GM21447 (cell line): ENCODE measurements around the gene ENTPD1.
"Not testable (repeated sequence)": the region's sequence is repeated elsewhere in the genome, so short reads cannot be mapped to it uniquely, and the experiment has no call there.

Experiments used
- ATAC-seq: cut with Tn5 transposase; IDR thresholded peaks from one replicate; pipeline ENCODE4 v1.9.1; 2021; ENCODE audit not compliant: unreplicated experiment

ENTPD1 gene

DNA sequence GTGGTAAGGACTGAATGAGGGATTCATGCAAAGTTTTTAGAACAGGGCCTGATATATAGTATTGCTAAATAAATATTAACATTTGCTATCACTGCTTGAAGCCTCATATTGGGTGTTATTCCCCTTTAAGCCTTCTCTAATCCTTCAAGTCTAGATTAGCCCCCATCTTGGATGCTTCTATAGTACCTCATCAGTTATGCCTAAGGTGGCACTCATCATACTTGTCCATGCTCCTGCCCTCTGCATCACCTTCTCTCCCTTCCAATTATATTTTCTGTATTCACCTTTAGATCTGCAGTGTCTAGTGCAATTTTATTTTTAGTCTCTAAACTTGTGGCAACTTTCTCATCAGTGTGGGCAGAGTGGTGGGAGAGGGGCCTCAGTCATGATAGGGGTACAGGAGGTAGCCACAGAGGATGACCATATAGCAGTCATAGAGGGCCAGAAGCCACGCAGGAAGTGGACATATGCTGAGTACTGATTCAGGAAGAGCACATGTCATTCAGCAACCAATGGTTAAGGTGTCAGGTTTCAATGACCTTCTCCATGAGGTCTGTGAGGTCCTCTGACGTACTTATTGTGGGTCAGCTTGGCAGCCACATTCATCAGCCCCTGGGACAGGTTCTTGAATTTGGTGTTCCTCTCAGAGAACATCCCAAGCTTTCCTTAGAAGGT is 2.5 kb downstream of the ENTPD1 start:
- peak; percentile 49 for ATAC-seq

DNA sequence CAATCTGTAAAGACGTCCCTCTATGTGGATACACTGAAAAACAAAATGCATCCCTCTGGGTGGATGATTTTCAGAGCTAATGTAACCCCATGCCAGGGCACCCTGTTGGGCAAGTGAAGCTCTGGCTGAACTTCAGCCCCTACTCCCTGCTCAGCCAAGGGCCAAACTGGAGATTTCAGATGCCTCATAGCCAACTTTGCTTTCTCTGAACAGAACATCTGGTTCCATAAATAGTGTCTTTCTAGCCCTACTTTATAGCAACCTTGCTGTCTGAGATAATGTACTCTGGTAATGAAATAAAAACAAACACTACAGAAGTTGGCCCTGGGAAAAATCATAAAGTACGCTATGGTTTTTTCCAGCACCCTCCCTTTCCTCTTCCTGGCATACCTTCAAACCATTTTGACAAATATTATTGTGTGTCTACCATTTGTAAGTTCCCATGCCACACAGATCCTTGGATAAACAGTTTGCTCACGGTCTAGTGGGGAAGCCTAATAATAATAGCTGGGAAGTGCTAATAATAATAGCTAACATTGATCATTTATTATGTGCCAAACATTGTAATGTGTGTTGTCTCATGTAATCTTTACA is 3.4 kb downstream of the ENTPD1 start:
- no peak for ATAC-seq

DNA sequence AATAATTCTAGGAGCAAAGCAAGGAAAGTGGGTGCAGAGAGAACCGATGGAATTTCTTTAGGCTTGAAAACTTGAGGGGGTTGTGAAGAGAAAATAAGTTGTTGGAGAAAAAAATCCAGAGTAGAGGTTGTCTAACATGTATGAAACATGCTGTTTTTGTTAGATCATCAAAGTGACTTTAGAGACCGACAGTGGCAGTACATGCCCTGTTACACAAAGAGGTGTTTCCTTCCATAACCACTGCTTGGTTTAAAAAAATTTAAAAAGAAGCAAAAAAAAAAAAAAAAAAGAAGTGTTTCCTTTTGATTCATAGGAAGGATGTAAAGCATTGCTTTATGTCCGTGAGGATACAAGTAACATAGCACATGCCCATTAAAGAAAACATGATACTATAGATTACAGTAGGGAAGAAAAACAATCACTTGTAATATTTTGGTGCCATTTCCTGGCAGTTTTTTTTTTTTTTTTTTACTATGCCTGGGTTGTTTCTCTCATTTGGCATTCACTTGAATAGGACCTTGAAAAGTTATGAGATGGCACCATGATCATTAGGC is 6.1 kb downstream of the ENTPD1 start:
- no peak for ATAC-seq

DNA sequence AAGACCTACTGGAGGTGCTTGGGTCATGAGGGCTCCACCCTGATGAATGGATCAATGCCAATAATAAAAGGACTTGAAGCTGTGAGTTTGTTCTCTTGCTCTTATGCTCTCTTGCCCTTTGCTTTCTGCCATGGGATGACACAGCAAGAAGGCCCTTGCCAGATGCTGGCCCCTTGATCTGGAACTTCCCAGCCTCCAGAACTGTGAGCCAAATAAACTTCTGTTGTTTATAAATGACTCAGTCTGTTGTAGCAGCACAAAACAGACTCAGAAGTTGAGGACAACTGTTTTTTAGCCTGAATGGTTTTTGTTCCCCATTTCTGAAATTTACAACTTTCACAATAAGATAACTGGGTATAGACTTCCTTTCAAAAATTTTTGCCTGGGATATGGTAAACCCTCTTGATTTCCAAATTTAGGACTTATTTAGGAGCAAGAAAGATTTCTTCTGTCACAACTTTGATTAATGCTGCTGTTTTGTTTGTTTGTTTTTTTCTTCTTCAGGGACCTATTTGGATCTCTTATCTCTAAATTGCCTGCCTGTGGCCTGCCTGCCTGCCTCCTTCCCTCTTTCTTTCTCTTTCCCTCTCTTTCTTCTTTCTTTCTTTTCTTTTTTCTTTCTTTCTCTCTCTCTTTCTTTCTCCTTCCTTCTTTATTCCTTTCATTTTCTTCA is 12.1 kb downstream of the ENTPD1 start:
- ATAC-seq = peak; percentile 81

DNA sequence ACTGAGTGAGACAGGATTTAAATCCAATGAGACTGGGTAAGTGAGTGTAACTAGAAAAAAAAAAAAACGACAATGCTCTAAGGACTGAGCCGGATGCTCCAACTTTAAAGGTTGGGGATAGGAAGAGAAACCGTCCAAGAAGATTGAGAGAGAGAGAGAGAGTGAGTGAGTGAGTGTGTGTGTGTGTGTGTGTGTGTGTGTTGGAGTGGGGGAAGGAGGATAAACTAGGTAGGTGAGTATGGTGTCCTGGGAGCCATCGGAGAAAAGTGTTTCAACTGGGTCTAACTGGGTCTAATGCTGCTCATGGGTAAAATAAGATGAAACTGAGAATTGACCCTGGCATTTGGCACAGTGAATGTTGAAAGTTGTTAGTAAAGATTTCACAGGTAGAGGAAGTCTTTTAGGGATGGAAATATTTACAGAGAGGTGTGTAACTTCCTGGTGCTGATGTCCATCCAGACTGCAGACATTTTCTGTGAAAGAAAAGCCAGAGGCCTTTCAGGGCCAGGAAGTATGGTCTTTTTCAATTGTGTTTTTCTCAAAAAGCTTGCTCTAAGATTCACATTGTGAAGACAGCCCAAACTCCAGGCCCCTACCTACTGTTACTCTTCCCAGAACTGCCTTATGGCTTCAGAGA is 14.2 kb downstream of the ENTPD1 start:
- no peak for ATAC-seq

DNA sequence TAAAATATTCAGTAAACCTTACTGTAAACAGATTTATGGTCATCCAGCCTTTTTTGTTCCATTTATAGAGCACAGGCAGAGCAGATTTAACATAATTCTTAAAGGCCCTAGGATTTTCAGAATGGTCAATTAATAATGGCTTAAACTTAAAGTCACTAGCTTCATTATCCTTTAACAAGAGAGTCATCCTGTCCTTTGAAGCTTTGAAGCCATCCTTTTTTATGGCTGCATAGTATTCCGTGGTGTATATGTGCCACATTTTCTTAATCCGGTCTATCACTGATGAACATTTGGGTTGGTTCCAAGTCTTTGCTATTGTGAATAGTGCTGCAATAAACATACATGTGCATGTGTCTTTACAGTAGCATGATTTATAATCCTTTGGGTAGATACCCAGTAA is 17.5 kb downstream of the ENTPD1 start:
- not testable (repeated sequence) for ATAC-seq

DNA sequence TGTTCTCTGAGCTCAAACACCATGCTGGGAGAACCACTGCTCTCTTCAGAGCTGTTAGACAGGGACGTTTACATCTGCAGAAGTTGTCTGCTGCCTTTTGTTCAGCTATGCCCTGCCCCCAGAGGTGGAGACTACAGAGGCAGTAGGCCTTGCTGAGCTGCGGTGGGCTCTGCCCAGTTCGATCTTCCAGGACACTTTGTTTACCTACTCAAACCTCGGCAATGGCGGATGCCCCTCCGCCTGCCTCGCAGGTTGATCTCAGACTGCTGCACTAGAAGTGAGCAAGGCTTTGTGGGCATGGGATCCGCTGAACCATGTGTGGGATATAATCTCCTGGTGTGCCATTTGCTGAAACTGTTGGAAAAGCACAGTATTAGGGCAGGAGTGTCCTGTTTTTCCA is 21.7 kb downstream of the ENTPD1 start:
- ATAC-seq = not testable (repeated sequence)

DNA sequence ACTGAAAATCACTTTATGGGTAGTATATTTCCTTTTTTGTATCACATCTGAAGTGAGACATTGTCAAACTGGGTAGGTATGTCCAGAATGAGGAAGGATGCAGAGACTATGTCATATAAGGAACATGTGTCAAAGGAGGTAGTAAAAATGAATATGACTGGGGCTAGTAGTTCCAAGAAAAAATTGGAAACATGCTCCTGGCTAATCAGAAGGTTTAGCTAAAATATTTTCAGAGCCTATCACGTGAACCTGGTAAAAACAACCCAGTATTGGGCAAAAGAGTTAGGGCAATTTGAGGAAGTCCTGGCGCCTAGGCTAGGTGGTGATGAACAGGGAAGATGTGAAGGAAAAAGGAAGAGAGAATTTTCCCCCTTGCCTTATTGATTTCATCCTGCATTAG is 26.4 kb downstream of the ENTPD1 start:
- ATAC-seq = no peak

DNA sequence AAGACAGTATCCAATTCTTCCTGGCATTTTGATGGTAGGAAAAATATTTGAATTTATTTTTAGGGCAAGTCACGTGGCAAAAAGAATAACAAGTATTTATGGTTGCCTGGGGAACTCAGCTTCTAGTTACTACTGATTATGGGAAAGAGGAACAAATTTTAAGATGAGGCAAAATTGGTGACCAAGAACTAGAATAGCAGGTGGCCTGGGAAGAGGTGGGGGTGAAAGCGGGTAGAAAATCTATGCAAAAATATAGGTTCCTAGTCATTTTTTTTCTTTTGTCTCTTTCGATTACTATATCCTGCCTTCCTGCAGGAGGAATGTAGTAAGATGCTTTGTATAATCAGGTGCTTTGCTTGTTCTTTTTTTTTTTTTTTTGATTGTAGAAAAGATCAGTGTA is 27.8 kb downstream of the ENTPD1 start:
- ATAC-seq = peak; percentile 56

DNA sequence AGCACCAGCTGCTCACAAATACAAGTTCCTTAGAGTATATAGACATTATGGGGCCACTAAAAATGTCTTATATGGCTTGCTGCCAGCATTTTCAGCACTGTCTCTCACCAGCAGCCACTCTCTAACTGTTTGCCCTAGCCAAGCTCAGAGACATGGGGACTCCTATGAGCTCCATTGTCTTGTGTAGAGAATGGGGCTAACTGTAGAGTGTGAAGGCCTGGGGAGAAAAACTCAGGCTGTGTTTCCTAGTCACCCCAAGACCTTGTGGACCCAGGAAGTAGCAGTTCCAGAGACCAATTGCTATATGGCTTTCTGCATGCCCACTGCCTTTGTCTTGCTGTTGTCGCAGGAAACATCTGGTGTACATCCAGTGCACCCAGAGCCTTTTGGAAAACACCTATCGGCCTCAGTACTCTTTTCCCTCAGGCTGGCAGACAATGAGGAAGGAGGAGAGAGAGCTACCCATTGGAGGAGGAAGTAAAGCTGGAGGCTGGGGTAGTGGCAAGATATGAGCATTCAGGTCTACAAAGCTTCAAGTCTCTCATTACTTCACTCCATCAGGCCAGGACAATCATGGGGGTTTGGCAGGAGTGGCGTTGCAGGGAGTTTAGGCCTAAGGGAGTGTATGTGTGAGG is 28.4 kb downstream of the ENTPD1 start:
- peak; percentile 20 for ATAC-seq

DNA sequence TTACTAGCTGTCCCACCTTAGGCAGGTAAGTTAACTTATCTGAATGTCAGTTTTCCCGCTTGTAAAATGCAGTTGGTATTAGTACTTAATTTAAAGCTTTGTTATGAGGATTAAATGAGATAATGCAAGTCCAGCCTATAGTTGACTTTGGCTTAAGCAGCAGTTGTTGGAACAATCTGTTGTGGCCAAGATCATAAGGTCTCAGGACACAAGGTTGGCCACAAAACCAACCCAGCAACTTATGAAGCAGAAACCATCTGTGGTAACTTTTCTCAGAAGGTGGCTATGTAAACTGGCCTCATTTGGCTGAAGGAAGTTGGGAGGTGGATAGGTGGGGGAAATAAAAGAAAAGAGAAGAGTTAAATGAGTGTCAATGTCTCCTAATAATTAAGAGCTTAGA is 29.4 kb downstream of the ENTPD1 start:
- ATAC-seq = peak; percentile 33

DNA sequence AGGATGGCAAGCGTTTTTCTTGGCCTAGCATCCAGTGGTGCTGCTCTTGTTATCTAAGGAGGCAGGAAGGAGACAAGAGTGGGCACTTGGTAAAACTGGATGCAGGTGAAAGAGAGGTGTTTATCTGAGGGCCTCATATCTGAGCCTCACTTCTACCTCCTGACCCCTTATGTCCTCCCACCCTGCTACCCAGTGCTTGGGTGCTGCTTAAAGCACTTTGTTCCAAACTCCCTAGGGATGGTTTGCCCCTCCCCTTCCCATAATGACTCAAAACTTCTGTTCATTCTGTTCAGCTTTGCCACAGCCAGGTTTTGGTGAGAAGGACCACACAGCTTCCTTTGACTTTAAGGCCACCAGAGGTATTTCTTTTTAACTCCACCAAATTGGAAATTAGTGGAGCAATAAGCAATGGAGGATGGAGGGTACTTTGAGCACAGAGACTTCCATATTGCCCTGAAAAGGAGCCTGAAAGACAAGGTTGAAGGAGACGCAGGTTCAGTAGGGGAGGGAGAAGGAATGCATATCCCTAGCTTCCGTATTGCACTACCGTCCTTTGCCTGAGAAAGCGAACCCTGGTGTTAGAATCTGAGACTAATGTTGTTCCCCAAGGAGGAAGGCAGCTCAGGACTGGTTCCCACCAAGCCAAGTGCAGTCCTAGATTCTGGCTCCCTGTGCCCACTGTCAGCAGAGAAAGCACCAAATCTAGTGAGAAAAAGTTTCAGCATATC is 30.1 kb downstream of the ENTPD1 start:
- ATAC-seq = no peak

DNA sequence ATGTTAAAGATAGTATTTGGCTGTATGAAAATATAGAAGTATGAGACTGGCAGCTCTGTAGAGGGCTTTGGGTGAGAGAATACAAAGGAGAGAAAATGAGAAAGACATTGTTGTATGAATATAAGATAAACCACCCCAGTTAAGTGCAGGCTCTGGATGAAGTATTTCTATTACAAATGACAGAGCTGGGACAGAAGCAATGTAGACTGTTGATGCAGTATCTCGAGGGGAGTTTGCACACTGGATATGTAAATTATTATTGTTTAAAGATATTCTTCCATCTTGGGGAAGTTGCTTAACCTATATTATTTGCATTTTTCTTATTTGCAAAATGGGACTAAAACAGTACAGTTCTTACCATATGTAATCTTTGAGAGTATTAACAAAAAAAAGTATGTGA is 31.5 kb downstream of the ENTPD1 start:
- no peak for ATAC-seq

DNA sequence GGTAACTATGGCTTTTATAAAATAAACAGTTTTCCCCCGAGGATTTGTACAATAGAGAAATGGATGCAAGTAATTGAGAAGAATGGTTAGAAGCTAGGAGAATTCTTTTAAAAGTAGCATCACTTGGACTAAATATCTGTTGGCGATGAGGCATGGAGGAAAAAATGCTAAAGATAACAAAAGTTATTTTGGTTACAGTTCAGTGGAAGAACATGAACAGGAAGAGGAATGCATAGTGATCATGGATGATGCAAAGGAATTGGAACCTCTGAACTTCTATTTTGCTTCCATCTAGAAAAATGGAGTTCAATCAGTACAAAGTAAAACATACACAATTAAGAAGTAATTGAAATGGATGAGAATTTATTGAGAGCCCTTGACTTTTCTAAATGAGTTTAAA is 32.9 kb downstream of the ENTPD1 start:
- no peak for ATAC-seq

DNA sequence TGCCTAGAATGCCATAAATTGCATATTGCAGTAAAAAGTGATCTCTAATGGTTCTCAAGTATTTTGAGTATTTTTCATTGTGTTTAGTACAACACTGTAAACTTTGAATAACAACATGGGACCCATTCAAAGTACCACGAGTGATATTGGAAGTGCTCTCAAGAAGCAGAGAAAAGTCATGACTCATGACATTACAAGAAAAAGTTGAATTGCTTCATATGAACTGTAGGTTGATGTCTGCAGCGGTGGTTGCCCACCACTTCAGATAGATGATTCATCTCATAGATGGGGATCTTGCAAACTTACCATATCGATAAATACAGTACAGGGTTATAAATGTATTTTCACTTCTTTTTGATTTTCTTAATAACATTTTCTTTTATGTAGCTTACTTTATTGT is 33.9 kb downstream of the ENTPD1 start:
- ATAC-seq = no peak

DNA sequence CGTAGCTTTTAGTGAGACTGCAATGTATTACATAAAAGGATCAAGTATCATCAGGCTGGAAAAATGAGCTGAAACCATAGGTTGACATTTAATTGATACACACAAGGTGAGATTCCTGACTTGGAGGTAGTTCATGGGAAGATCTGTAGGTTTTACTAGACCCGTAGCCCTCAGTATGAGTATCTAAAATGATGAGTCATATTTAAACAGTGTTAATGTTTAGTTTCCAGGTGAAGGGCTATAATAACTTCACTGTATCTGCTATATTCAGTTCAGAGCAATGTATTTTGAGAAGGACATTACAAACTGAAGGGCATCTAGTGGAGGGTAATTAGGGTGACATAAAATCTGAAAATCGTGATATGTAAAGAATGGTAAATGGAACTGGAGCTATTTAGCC is 35.0 kb downstream of the ENTPD1 start:
- ATAC-seq = no peak

DNA sequence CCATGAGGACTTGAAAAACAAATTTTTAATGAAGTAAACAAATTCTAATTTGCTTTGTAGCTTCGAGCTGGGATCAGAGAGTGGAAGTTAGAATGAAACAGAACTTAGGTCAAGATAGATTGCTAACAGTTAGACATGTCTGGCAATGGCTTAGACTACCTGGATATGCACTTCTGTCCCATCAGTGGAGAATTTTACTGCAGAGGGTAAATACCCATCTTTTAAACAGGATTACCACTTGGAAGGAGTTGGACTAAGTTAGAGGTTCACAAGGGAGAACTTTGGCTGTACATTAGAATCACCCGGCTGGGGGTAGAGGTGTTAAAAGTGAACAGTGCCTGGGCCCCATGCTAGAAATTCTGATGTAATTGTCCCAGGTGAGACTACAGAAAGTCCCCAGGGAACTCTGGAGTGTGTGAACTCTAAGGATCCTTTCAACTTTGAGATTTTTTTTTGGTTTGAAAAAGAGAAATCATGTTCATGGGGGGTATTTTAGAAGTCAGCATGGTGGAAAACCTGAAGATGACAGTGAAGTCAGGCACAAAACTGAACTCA is 35.5 kb downstream of the ENTPD1 start:
- no peak for ATAC-seq

DNA sequence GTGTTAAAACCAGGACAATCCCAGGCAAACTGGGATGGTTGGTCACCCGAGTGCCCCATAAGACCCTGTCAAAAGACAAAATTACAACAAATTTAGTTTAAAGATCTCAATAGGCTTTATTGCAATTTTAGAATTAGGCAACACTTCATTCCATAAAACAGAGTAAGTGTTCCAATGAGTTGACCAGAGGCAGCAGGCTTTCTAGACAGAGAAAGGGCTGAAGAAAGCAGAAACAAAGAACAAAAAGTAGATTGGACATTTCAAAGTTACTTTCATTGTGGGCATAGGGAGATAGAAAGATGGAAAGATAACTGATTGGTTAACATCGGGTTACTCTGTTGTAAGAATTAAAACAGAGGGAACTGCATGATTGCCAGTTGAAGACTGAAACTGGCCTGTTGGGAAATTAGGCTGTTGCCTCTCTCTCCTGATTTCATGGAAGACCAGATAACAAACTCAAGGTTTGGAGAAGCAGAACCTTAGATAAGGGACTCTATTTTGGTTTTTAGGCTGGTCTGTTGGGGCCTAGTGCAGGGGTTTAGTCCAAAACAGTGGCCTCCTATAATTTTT is 36.3 kb downstream of the ENTPD1 start:
- ATAC-seq = no peak

DNA sequence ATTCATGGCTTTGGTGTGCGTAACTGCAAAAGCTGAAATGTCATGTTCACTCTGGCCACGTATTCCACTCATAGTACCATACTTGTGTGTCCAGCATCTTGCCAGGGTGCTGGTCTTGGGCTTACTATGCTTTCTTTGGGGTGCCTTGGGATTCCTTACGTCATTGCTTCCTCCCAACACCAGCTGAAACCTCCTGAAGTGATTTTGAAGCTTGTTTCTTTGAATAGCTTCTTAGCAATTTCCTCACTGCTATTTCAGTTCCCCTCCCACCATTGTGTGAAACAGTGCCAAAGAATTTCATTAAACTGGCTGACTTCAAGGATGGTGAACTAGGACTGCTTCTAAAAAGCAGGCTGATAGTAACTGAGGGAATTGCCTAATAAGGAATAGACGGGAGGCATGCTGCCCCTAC is 36.9 kb downstream of the ENTPD1 start:
- ATAC-seq = no peak
